ENCODE data around the gene CDC73. TPM values are rescaled to one million over a fixed set of nuclear protein-coding genes. Genes with fewer than 3 reads are reported as not detected.

CDC73 gene
- total RNA-seq, 1 experiment from 2014 or later: 63.2 TPM

DNA sequence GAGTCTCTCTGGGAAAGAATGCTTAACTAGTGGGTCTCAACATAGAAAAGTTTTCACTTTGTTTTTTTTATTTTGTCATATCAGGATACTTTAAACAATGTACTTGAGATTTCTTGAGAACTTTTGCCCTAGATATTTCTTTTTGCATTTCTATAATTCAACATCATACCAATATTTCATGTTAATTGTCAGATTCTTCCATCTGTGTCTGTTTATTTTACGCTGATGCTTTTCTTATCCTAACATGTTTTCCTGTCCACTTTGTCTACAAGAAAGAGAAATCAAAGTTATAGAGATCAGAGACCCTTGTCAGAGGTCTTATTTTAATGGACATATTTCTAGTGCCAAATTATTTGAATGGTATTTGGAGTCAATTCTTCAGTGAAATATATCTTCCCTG, 160.1 kb downstream of the CDC73 start:
- no peaks in the 10 kb centered on the region for H3K27me3 ChIP-seq (ENCODE audit: insufficient read depth, low read length)
- H3K9me2 ChIP-seq (ENCODE audit: insufficient read depth): no peaks in the 10 kb centered on the region
- no TSS peak for BruUV-seq (replicated peaks)
- CTCF ChIA-PET: no interaction called here
- POLR2A ChIA-PET: no interaction called here
- RAD21 ChIA-PET (ENCODE audit: low non-redundant PET in 1 of 2, low total read pairs in 2 of 2, uncharacterized antibody in 2 of 2, unreplicated experiment in 2 of 2): no interaction called here
- no peaks in the 10 kb centered on the region for H4K20me1 ChIP-seq (ENCODE audit: insufficient read depth)
- H3K4me2 ChIP-seq (ENCODE audit: low read length): no peak overlapping the region
- no peak for ATAC-seq
- H3K36me3 ChIP-seq (ENCODE audit: control insufficient read depth in 1 of 2, insufficient read depth in 2 of 2, low read length in 2 of 2): no peaks in the 10 kb centered on the region
- H3K4me3 ChIP-seq (replicated peaks in 1 of 2; ENCODE audit: low read depth in 1 of 2, low read length in 2 of 2): no peak overlapping the region
- H3K4me1 ChIP-seq (ENCODE audit: control insufficient read depth in 1 of 2, insufficient read depth in 2 of 2, low read length in 2 of 2): no peaks in the 10 kb centered on the region
- no peaks in the 10 kb centered on the region for H3K9me3 ChIP-seq (ENCODE audit: control insufficient read depth in 1 of 2, insufficient read depth in 1 of 2, low read depth in 1 of 2, low read length in 2 of 2)
- H3K79me2 ChIP-seq (ENCODE audit: insufficient read depth, low read length): no peaks in the 10 kb centered on the region
- no peak overlapping the region for H2AFZ ChIP-seq (ENCODE audit: low read depth, low read length, poor library complexity, severe bottlenecking)
- TF ChIP-seq, protein P1, sequence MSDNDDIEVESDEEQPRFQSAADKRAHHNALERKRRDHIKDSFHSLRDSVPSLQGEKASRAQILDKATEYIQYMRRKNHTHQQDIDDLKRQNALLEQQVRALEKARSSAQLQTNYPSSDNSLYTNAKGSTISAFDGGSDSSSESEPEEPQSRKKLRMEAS (IDR thresholded peaks at IDR 0.05): no peak
- TF ChIP-seq TCF7L2 (IDR thresholded peaks at IDR 0.05; ENCODE audit: borderline replicate concordance, extremely low read depth, insufficient read depth, insufficient read length) (no peak), YY1 (IDR thresholded peaks at IDR 0.05; ENCODE audit: extremely low read depth, insufficient replicate concordance, low read depth, low read length) (no peak), FOSL1 (IDR thresholded peaks at IDR 0.05; ENCODE audit: low read depth) (no peak), SP1 (IDR thresholded peaks at IDR 0.05; ENCODE audit: low read depth) (no peak), POLR2AphosphoS5 (IDR thresholded peaks at IDR 0.05; ENCODE audit: low read depth, low read length) (no peak), RAD21 (IDR thresholded peaks at IDR 0.05; ENCODE audit: low read depth) (no peak), ZNF274 (IDR thresholded peaks at IDR 0.05; ENCODE audit: low read depth, low read length) (no peak), POLR2A (IDR thresholded peaks at IDR 0.05; ENCODE audit: borderline replicate concordance, extremely low read depth, insufficient read depth, insufficient read length) (no peak), CBX3 (IDR thresholded peaks at IDR 0.05; ENCODE audit: low read depth) (no peak), ZFX (IDR thresholded peaks at IDR 0.05) (no peak), EZH2 (IDR thresholded peaks at IDR 0.05) (no peak), ELF1 (IDR thresholded peaks at IDR 0.05; ENCODE audit: borderline replicate concordance, low read depth) (no peak), EZH2phosphoT487 (IDR thresholded peaks at IDR 0.05; ENCODE audit: borderline replicate concordance) (no peak), SIN3A (IDR thresholded peaks at IDR 0.05; ENCODE audit: low read depth) (no peak)
- TF ChIP-seq, protein P2, sequence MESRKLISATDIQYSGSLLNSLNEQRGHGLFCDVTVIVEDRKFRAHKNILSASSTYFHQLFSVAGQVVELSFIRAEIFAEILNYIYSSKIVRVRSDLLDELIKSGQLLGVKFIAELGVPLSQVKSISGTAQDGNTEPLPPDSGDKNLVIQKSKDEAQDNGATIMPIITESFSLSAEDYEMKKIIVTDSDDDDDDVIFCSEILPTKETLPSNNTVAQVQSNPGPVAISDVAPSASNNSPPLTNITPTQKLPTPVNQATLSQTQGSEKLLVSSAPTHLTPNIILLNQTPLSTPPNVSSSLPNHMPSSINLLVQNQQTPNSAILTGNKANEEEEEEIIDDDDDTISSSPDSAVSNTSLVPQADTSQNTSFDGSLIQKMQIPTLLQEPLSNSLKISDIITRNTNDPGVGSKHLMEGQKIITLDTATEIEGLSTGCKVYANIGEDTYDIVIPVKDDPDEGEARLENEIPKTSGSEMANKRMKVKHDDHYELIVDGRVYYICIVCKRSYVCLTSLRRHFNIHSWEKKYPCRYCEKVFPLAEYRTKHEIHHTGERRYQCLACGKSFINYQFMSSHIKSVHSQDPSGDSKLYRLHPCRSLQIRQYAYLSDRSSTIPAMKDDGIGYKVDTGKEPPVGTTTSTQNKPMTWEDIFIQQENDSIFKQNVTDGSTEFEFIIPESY (IDR thresholded peaks at IDR 0.05; ENCODE audit: extremely low read depth, insufficient replicate concordance, low read length): no peak
- TF ChIP-seq, protein P3, sequence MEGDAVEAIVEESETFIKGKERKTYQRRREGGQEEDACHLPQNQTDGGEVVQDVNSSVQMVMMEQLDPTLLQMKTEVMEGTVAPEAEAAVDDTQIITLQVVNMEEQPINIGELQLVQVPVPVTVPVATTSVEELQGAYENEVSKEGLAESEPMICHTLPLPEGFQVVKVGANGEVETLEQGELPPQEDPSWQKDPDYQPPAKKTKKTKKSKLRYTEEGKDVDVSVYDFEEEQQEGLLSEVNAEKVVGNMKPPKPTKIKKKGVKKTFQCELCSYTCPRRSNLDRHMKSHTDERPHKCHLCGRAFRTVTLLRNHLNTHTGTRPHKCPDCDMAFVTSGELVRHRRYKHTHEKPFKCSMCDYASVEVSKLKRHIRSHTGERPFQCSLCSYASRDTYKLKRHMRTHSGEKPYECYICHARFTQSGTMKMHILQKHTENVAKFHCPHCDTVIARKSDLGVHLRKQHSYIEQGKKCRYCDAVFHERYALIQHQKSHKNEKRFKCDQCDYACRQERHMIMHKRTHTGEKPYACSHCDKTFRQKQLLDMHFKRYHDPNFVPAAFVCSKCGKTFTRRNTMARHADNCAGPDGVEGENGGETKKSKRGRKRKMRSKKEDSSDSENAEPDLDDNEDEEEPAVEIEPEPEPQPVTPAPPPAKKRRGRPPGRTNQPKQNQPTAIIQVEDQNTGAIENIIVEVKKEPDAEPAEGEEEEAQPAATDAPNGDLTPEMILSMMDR (IDR thresholded peaks at IDR 0.05 in 2 of 3, conservative IDR thresholded peaks at IDR 0.05 in 1 of 3; ENCODE audit: borderline replicate concordance in 1 of 3, insufficient read depth in 1 of 3, low read depth in 2 of 3, low read length in 2 of 3): no peak
- TF ChIP-seq, protein P4, sequence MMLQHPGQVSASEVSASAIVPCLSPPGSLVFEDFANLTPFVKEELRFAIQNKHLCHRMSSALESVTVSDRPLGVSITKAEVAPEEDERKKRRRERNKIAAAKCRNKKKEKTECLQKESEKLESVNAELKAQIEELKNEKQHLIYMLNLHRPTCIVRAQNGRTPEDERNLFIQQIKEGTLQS (IDR thresholded peaks at IDR 0.05): no peak
- no peak for DNase-seq (ENCODE audit: low read depth, low spot score)
- H3K9ac ChIP-seq (ENCODE audit: low read length): no peak overlapping the region
- H3K27ac ChIP-seq (ENCODE audit: low read depth, low read length): no peak overlapping the region
- intact Hi-C loops (cut with micrococcal nuclease): no loop called here

All from HCT116 (cell line).